SK-N-SH treated with all-trans-retinoic acid at 6 μM for 48 hours (cell line): ENCODE results near the gene CENPL.
"Not testable (repeated sequence)": the region's sequence is repeated elsewhere in the genome, so short reads cannot be mapped to it uniquely, and the experiment has no call there.

Source experiments
- ATAC-seq: fragments of 200-7000 bp; cut with Tn5 transposase; 3 replicates; pipeline ENCODE4 v1.9.1; 2020; ENCODE audit warnings: mild to moderate bottlenecking, moderate library complexity
- ARNTL ChIP-seq: fragments of 450-650 bp; formaldehyde crosslinking; IDR thresholded peaks from 2 replicates; pipeline ENCODE4 v1.5.0; 2020; ENCODE audit warnings: low read depth, mild to moderate bottlenecking, moderate library complexity, borderline replicate concordance
- BACH2 ChIP-seq: fragments of 250-450 bp; sonication (Bioruptor Pico); IDR thresholded peaks from 2 replicates; pipeline ENCODE4 v1.9.0; 2021; ENCODE audit warnings: mild to moderate bottlenecking, borderline replicate concordance
- CREB5 ChIP-seq: fragments of 250-450 bp; sonication (Bioruptor Pico); IDR thresholded peaks from 2 replicates; pipeline ENCODE4 v1.5.1; 2020; ENCODE audit warnings: low read depth, mild to moderate bottlenecking, moderate library complexity
- CSDC2 ChIP-seq: fragments of 250-450 bp; sonication (Bioruptor Pico); IDR thresholded peaks from 2 replicates; pipeline ENCODE4 v1.5.0; 2020; ENCODE audit warnings: mild to moderate bottlenecking, moderate library complexity
- CSRNP3 ChIP-seq: fragments of 250-450 bp; sonication (Bioruptor Pico); IDR thresholded peaks from 2 replicates; pipeline ENCODE4 v1.5.1; 2021; ENCODE audit warnings: mild to moderate bottlenecking, moderate library complexity
- ESRRG ChIP-seq: fragments of 250-450 bp; sonication (Bioruptor Pico); IDR thresholded peaks from 2 replicates; pipeline ENCODE4 v1.6.1; 2021; ENCODE audit warnings: mild to moderate bottlenecking
- GLIS3 ChIP-seq: fragments of 250-450 bp; sonication (Bioruptor Pico); IDR thresholded peaks from 2 replicates; pipeline ENCODE4 v1.5.0; 2020; ENCODE audit warnings: mild to moderate bottlenecking, moderate library complexity
- ISL1 ChIP-seq: fragments of 250-450 bp; sonication (Bioruptor Pico); IDR thresholded peaks from 2 replicates; pipeline ENCODE4 v2.1.2; 2022; ENCODE audit warnings: mild to moderate bottlenecking, moderate library complexity
- PATZ1 ChIP-seq: fragments of 250-450 bp; sonication (Bioruptor Pico); IDR thresholded peaks from 2 replicates; pipeline ENCODE4 v1.8.0; 2020; ENCODE audit warnings: mild to moderate bottlenecking, moderate library complexity, borderline replicate concordance
- POU6F1 ChIP-seq: fragments of 250-450 bp; sonication (Bioruptor Pico); IDR thresholded peaks from 2 replicates; pipeline ENCODE4 v1.8.0; 2021; ENCODE audit warnings: low read depth, mild to moderate bottlenecking, moderate library complexity, borderline replicate concordance
- PPARA ChIP-seq: fragments of 250-450 bp; sonication (Bioruptor Pico); IDR thresholded peaks from 2 replicates; pipeline ENCODE4 v1.5.0; 2020; ENCODE audit warnings: mild to moderate bottlenecking, borderline replicate concordance
- RARB ChIP-seq: fragments of 250-450 bp; sonication (Bioruptor Pico); IDR thresholded peaks from 2 replicates; pipeline ENCODE4 v1.8.0; 2021; ENCODE audit warnings: mild to moderate bottlenecking, moderate library complexity
- SNAI2 ChIP-seq: fragments of 250-450 bp; sonication (Bioruptor Pico); IDR thresholded peaks from 2 replicates; pipeline ENCODE4 v1.5.0; 2020; ENCODE audit warnings: mild to moderate bottlenecking, moderate library complexity
- TCF4 ChIP-seq: fragments of 250-450 bp; sonication (Bioruptor Pico); IDR thresholded peaks from 2 replicates; pipeline ENCODE4 v1.8.0; 2021; ENCODE audit warnings: mild to moderate bottlenecking, moderate library complexity, borderline replicate concordance
- TOX ChIP-seq: fragments of 250-450 bp; sonication (Bioruptor Pico); IDR thresholded peaks from 2 replicates; pipeline ENCODE4 v1.8.0; 2021; ENCODE audit warnings: mild to moderate bottlenecking, moderate library complexity, borderline replicate concordance
- TSHZ2 ChIP-seq: fragments of 250-450 bp; sonication (Bioruptor Pico); IDR thresholded peaks from 2 replicates; pipeline ENCODE4 v1.5.0; 2020; ENCODE audit warnings: mild to moderate bottlenecking, moderate library complexity
- ZC3H10 ChIP-seq: fragments of 250-450 bp; sonication (Bioruptor Pico); IDR thresholded peaks from 2 replicates; pipeline ENCODE4 v1.5.1; 2021; ENCODE audit warnings: mild to moderate bottlenecking, moderate library complexity
- ZFP3 ChIP-seq: fragments of 250-450 bp; sonication (Bioruptor Pico); IDR thresholded peaks from 2 replicates; pipeline ENCODE4 v1.5.0; 2020; ENCODE audit warnings: mild to moderate bottlenecking, moderate library complexity
- ZNF565 ChIP-seq: fragments of 450-650 bp; formaldehyde crosslinking; conservative IDR thresholded peaks from 2 replicates; pipeline ENCODE4 v1.5.0; 2020; ENCODE audit warnings: low read depth, mild to moderate bottlenecking, moderate library complexity
- ZNF70 ChIP-seq: fragments of 450-650 bp; formaldehyde crosslinking; IDR thresholded peaks from 2 replicates; pipeline ENCODE4 v1.5.0; 2020; ENCODE audit warnings: mild to moderate bottlenecking, moderate library complexity
- ZNF8 ChIP-seq: fragments of 450-650 bp; formaldehyde crosslinking; IDR thresholded peaks from 2 replicates; pipeline ENCODE4 v1.5.0; 2020; ENCODE audit warnings: mild to moderate bottlenecking, moderate library complexity

Gene CENPL

GRCh38 chr1:173768827-173769226 is 55.9 kb downstream of the CENPL start:
- no peak for TF ChIP-seq TSHZ2 (CRISPR knock-in tag)
- no peak for TF ChIP-seq POU6F1
- no peak for TF ChIP-seq ZNF8 (CRISPR knock-in tag)
- no peak for TF ChIP-seq ZFP3 (CRISPR knock-in tag)
- no peak for TF ChIP-seq BACH2
- TF ChIP-seq PATZ1 (CRISPR knock-in tag) = no peak
- no peak for TF ChIP-seq GLIS3 (CRISPR knock-in tag)
- no peak for TF ChIP-seq ZNF70
- TF ChIP-seq PPARA (CRISPR knock-in tag) = no peak
- TF ChIP-seq ISL1 = no peak
- TF ChIP-seq CSDC2 (CRISPR knock-in tag) = no peak
- TF ChIP-seq SNAI2 (CRISPR knock-in tag) = no peak
- no peak for TF ChIP-seq ESRRG (CRISPR knock-in tag)
- no peak for TF ChIP-seq TCF4 (CRISPR knock-in tag)
- no peak for TF ChIP-seq TOX (CRISPR knock-in tag)
- ATAC-seq = no peak

GRCh38 chr1:173768206-173768605 is 56.5 kb downstream of the CENPL start:
- TF ChIP-seq CSRNP3 (no peak), BACH2 (no peak), TSHZ2 (CRISPR knock-in tag) (no peak), ZNF565 (no peak), PPARA (CRISPR knock-in tag) (no peak), ZNF8 (CRISPR knock-in tag) (no peak), ESRRG (CRISPR knock-in tag) (no peak), TOX (CRISPR knock-in tag) (no peak), ZFP3 (CRISPR knock-in tag) (no peak), GLIS3 (CRISPR knock-in tag) (no peak), PATZ1 (CRISPR knock-in tag) (no peak), RARB (CRISPR knock-in tag) (no peak), ARNTL (CRISPR knock-in tag) (no peak), POU6F1 (no peak), ZC3H10 (CRISPR knock-in tag) (no peak), ZNF70 (no peak), CREB5 (CRISPR knock-in tag) (no peak)

GRCh38 chr1:173764331-173764730 is 60.4 kb downstream of the CENPL start:
- ATAC-seq = not testable (repeated sequence)

More at GRCh38 chr1:173768206-173768605, 56.5 kb downstream of the CENPL start:
- ATAC-seq = no peak
